ENCODE data around the gene PDE1A.
"Not testable (repeated sequence)": the region's sequence is repeated elsewhere in the genome, so short reads cannot be mapped to it uniquely, and the experiment has no call there.

The PDE1A gene

GRCh38 chr2:182351427-182351826 lies 75.4 kb downstream of the PDE1A start:
- no peak for DNase-seq

- no peak for DNase-seq
These were observed 77.6 kb downstream of the PDE1A start for GRCh38 chr2:182349268-182349667.

- DNase-seq, result no peak
These were observed 81.5 kb downstream of the PDE1A start for GRCh38 chr2:182345384-182345783.

GRCh38 chr2:182330451-182331305 lies 96.2 kb downstream of the PDE1A start:
- DNase-seq, result no peak

GRCh38 chr2:182324665-182325064 lies 102.2 kb downstream of the PDE1A start:
- no peak for DNase-seq

GRCh38 chr2:182321096-182321495 lies 105.7 kb downstream of the PDE1A start:
- DNase-seq, result no peak

- DNase-seq, result no peak
These were observed 107.0 kb downstream of the PDE1A start for GRCh38 chr2:182319556-182320505.

GRCh38 chr2:182318466-182319220 lies 108.2 kb downstream of the PDE1A start:
- no peak for DNase-seq

GRCh38 chr2:182316950-182317349 lies 109.9 kb downstream of the PDE1A start:
- no peak for DNase-seq

GRCh38 chr2:182302972-182303371 lies 123.9 kb downstream of the PDE1A start:
- DNase-seq, result no peak

GRCh38 chr2:182302174-182302573 lies 124.7 kb downstream of the PDE1A start:
- DNase-seq, result no peak

- DNase-seq, result no peak
These were observed 125.7 kb downstream of the PDE1A start for GRCh38 chr2:182301093-182301492.

- DNase-seq, result no peak
These were observed 126.2 kb downstream of the PDE1A start for GRCh38 chr2:182300608-182301007.

GRCh38 chr2:182299632-182300031 lies 127.2 kb downstream of the PDE1A start:
- no peak for DNase-seq

GRCh38 chr2:182298456-182298855 lies 128.4 kb downstream of the PDE1A start:
- no peak for DNase-seq

GRCh38 chr2:182291296-182291695 lies 135.5 kb downstream of the PDE1A start:
- DNase-seq, result no peak

GRCh38 chr2:182283512-182283911 lies 143.3 kb downstream of the PDE1A start:
- DNase-seq, result no peak

GRCh38 chr2:182281276-182281675 lies 145.6 kb downstream of the PDE1A start:
- DNase-seq, result no peak

- DNase-seq, result no peak
These were observed 146.7 kb downstream of the PDE1A start for GRCh38 chr2:182280118-182280517.

- not testable (repeated sequence) for DNase-seq
These were observed 150.2 kb downstream of the PDE1A start for GRCh38 chr2:182276662-182277061.

GRCh38 chr2:182267971-182268370 lies 158.9 kb downstream of the PDE1A start:
- DNase-seq, result no peak

GRCh38 chr2:182266909-182267308 lies 159.9 kb downstream of the PDE1A start:
- no peak for DNase-seq

GRCh38 chr2:182265718-182266117 lies 161.1 kb downstream of the PDE1A start:
- no peak for DNase-seq
